Activated naive CD4-positive, alpha-beta T cell treated with anti-CD3 and anti-CD28 coated beads, Interleukin-2, amount 50 U/mL, for 16 hours (primary cell): ENCODE data around the gene ARVCF.

Experiments used
- DNase-seq: peaks from one replicate; pipeline ENCODE4 v3.0.0-alpha.2; 2020

The ARVCF gene

GRCh38 chr22:19984201-19984753 is 32.3 kb downstream of the ARVCF start:
- DNase-seq = no peak

GRCh38 chr22:19983741-19984140 is 32.9 kb downstream of the ARVCF start:
- no peak for DNase-seq

- DNase-seq = no peak
Observed at GRCh38 chr22:19982991-19983578, 33.5 kb downstream of the ARVCF start.

- DNase-seq = no peak
Observed at GRCh38 chr22:19981961-19982920, 34.4 kb downstream of the ARVCF start.

GRCh38 chr22:19981171-19981960 is 35.3 kb downstream of the ARVCF start:
- no peak for DNase-seq

- no peak for DNase-seq
Observed at GRCh38 chr22:19980766-19981165, 35.9 kb downstream of the ARVCF start.

- no peak for DNase-seq
Observed at GRCh38 chr22:19979712-19980493, 36.7 kb downstream of the ARVCF start.

- DNase-seq = no peak
Observed at GRCh38 chr22:19978748-19979147, 37.9 kb downstream of the ARVCF start.

GRCh38 chr22:19977296-19978243 is 39.1 kb downstream of the ARVCF start:
- DNase-seq = no peak

GRCh38 chr22:19976671-19977070 is 40.0 kb downstream of the ARVCF start:
- DNase-seq = no peak

GRCh38 chr22:19975707-19976035 is 41.0 kb downstream of the ARVCF start:
- no peak for DNase-seq

GRCh38 chr22:19974935-19975706 is 41.5 kb downstream of the ARVCF start:
- no peak for DNase-seq

GRCh38 chr22:19974268-19974861 is 42.3 kb downstream of the ARVCF start:
- no peak for DNase-seq

GRCh38 chr22:19973551-19974267 is 42.9 kb downstream of the ARVCF start:
- DNase-seq = no peak

- no peak for DNase-seq
Observed at GRCh38 chr22:19972652-19973550, 43.7 kb downstream of the ARVCF start.

- no peak for DNase-seq
Observed at GRCh38 chr22:19972251-19972650, 44.4 kb downstream of the ARVCF start.

- DNase-seq = no peak
Observed at GRCh38 chr22:19971276-19972124, 45.1 kb downstream of the ARVCF start.
